Pancreas (tissue), 10 donors: Measurements from ENCODE around the gene GFRAL. TPM values are rescaled to one million over a fixed set of nuclear protein-coding genes. Genes with fewer than 3 reads are reported as not detected.

Experiments used
- ATAC-seq, 4 donors: fragments of 200-7000 bp; cut with Tn5 transposase; one replicate each; pipeline versions ENCODE4 v1.8.0 to v1.9.1; 2020; ENCODE audit warnings: mild to moderate bottlenecking in 4 of 4, moderate library complexity in 4 of 4
- DNase-seq, 6 donors: peaks; one replicate each; pipeline ENCODE4 v3.0.0-alpha.2; 2020
- FAIRE-seq: peaks from 2 replicates; lab custom pipeline; 2012; peaks lifted over from hg19 to GRCh38; lab: Jason Lieb, UNC
- H3K27ac ChIP-seq, 4 donors: fragments of 200-600 bp; sonication (generic); 1 replicate in 3 of 4; 2 replicates in 1 of 4; pipeline versions ENCODE4 v1.5.0 to v1.8.0; 2020
- H3K27me3 ChIP-seq, 4 donors: fragments of 200-600 bp; one replicate each; pipeline ENCODE4 v1.8.0; 2021
- H3K36me3 ChIP-seq, 3 donors: fragments of 200-600 bp; sonication (generic) in 1 of 3; one replicate each; pipeline versions ENCODE4 v1.5.0 to v1.8.0; 2020 to 2021
- H3K4me1 ChIP-seq, 3 donors: fragments of 200-600 bp; one replicate each; pipeline ENCODE4 v1.8.0; 2021
- H3K4me3 ChIP-seq, 4 donors: fragments of 200-600 bp; sonication (generic) in 2 of 4; one replicate each; pipeline versions ENCODE4 v1.5.0 to v1.8.0; 2020 to 2021
- H3K9me3 ChIP-seq, 4 donors: fragments of 200-600 bp; one replicate each; pipeline ENCODE4 v1.8.0; 2021
- WGBS, 2 donors: extraction: QIAGEN DNeasy Blood & Tissue Kit; methylation state at CpG; one replicate each; pipeline ENCODE4 v1.1.7; 2013; 5-methylcytosine and 5-hydroxymethylcytosine counted together
- intact Hi-C, 3 donors: fragments of 100-400 bp; cut with DNase I; formaldehyde crosslinking; loops; one replicate each; pipeline versions ENCODE4 v1.11.1 to v1.14.2; 2022
- polyA plus RNA-seq, 2 donors: library from polyadenylated mRNA; stranded (reverse); fragments of 200-250 nt; gene quantifications; one replicate each; pipeline ENCODE4 v1.2.3, GENCODE V29; 2013
- total RNA-seq, 6 donors: library from RNA; stranded (reverse); fragmentation: NEBNext Ultra II Directional in 4 of 6; extraction: Animal tissue kit (Norgen Biotek cat#: 25700) in 4 of 6; gene quantifications; one replicate each; pipeline versions ENCODE4 v1.2.1 to v1.2.4, GENCODE V29; 2021 to 2023
- TF ChIP-seq, protein P1 (sequence below), 4 donors: fragments of 200-600 bp; sonication (generic) in 3 of 4; IDR thresholded peaks; one replicate each; pipeline versions ENCODE4 v1.5.0 to v1.8.0; 2021; ENCODE audit warnings: antibody characterized with exemption in 4 of 4
- donor health status: healthy with polysubstance abuse.
- donor health status: DM: no; HTN: no; CAD: no; lungs with moderate emphysema.
- donor health status: DM: no; HTN: no; CAD: no.
- donor health status: control.
- donor health status: control.
- donor health status: Bipolar disorder and iron deficiency.
- donor health status: DM: yes; HTN: yes; CAD: no.
- donor health status: DM: no; HTN: no; CAD: no.
- donor health status: DM: no; HTN: no; CAD: no.
- donor health status: DM: yes; HTN: yes; CAD: no.

GFRAL gene
- total and polyA plus RNA-seq, 8 donors = not detected

DNA sequence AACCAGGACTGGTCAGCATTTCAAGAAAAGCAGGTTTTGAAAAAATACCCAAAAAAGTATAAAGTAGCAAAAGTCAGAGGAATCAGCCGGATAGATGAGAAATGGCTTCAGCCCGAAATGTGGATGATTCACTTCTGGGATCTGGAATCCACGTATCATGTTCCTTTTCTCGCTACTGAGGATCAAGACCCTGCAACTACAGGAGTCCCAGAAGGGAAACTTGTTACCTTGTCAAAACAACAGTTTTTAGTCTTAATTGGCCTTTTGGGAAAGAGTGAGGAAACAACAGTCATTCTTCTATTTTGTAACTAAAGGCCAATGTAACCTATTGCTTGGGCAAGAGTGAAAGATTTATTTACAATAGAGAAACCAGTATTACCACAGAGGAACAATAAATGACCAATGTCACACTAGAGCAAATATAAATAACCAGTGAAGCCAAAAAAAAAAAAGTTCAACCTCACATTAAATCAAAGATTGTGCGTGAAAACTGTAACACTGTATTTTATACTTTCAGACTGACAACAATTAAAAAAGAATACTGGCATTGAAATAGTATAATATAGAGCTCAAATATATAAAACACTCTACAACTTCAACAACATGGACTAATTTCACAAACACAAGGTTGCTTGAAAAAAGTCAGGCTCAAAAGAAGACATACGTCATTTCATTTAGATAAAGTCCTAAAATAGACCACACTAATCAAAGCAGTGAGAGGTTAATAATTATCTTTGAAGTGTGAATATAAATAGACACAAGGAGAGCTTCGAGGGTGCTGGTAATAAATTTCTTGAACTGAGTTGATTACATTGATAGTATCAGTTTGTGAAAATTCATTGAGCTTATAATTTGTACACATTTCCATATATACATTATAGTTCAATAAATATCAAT is 116.2 kb downstream of the GFRAL start:
- WGBS, 2 donors = 39 to 45% methylated on average over 7 of the region's 7 CpGs
- no peak for DNase-seq
- H3K27ac ChIP-seq = no peak overlapping the region
- TF ChIP-seq, protein P1, sequence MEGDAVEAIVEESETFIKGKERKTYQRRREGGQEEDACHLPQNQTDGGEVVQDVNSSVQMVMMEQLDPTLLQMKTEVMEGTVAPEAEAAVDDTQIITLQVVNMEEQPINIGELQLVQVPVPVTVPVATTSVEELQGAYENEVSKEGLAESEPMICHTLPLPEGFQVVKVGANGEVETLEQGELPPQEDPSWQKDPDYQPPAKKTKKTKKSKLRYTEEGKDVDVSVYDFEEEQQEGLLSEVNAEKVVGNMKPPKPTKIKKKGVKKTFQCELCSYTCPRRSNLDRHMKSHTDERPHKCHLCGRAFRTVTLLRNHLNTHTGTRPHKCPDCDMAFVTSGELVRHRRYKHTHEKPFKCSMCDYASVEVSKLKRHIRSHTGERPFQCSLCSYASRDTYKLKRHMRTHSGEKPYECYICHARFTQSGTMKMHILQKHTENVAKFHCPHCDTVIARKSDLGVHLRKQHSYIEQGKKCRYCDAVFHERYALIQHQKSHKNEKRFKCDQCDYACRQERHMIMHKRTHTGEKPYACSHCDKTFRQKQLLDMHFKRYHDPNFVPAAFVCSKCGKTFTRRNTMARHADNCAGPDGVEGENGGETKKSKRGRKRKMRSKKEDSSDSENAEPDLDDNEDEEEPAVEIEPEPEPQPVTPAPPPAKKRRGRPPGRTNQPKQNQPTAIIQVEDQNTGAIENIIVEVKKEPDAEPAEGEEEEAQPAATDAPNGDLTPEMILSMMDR (IDR thresholded peaks at IDR 0.05) = no peak
- no peaks in the 10 kb centered on the region for H3K36me3 ChIP-seq
- H3K27me3 ChIP-seq = no peaks in the 10 kb centered on the region
- H3K4me3 ChIP-seq = no peak overlapping the region
- ATAC-seq = peak; percentile 71 to 82 (median 80)
- intact Hi-C loops = loop anchor here in 1 of 3 donors (10.0 kb wide), 2 partner anchors 441 to 511 kb away; no protein-coding TSS in a partner anchor
- no peaks in the 10 kb centered on the region for H3K9me3 ChIP-seq
- H3K4me1 ChIP-seq = peaks cover 0 to 24% (median 20%) of the 10 kb centered on the region in 3 donors
- peak; percentile 9 for FAIRE-seq

DNA sequence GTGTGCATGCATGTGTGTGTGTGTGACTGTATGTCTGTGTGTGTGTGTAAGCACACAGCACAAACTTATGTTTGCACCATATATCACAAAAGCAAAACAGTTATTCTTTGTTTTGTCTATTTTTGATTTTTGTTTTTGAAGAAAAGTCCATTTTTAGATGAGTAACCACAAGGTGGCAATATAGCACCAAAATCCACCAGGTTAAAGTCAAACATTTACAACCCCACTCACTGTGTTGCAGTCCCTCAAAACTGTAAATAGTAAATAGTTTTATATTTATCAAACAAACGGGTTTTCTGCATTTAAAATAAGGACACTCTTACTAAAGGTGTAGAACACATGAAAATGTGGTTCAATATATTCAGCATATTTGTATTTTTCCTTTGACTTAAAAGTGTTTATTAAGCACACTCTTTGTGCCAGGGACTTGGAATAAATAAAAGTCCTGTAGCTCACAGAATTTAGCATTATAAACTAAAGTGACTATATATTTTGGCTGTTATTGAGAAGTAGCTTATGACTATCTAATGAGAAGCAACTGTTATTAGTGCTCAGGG is 118.5 kb downstream of the GFRAL start:
- Histone ChIP-seq H3K36me3 (no peaks in the 10 kb centered on the region), H3K4me3 (no peak overlapping the region), H3K27me3 (no peaks in the 10 kb centered on the region), H3K27ac (no peak overlapping the region), H3K4me1 (peaks cover 0 to 24% (median 20%) of the 10 kb centered on the region in 3 donors), H3K9me3 (no peaks in the 10 kb centered on the region)
- TF ChIP-seq, protein P1 (IDR thresholded peaks at IDR 0.05) = peak in 2 of 4 donors; percentile 23 to 44
- WGBS, 2 donors = 0% methylated on average over 1 of the region's 1 CpG
- intact Hi-C loops = loop anchor here in 1 of 3 donors (10.0 kb wide), 2 partner anchors 439 to 509 kb away; no protein-coding TSS in a partner anchor
- FAIRE-seq (peak; percentile 78), DNase-seq (no peak), ATAC-seq (peak in 3 of 4 donors; percentile 44 to 70 (median 46))

DNA sequence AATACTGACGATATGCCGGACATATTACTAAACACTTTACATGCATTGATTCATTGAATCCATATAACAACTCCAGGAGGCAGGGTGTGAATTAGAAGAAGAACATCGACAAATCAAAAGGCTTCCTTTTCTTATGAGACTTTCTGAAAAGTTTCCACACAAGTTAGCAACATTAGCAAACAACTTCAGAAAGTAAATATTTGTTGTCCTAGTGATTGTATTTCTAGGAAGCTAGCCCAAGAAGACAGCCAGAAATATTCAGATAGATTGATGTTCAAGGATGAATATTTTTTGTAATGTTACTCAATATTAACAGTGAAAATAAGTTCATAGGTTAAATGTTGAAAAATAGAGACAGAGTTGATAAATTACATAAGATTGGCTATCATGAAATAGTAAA is 120.6 kb downstream of the GFRAL start:
- intact Hi-C loops = loop anchor here in 1 of 3 donors (10.0 kb wide), 2 partner anchors 437 to 507 kb away; no protein-coding TSS in a partner anchor
- FAIRE-seq (no peak), DNase-seq (no peak), ATAC-seq (no peak)
- Histone ChIP-seq H3K27me3 (no peaks in the 10 kb centered on the region), H3K4me3 (no peak overlapping the region), H3K9me3 (no peaks in the 10 kb centered on the region), H3K27ac (no peak overlapping the region), H3K4me1 (peaks cover 0 to 22% (median 18%) of the 10 kb centered on the region in 3 donors), H3K36me3 (no peaks in the 10 kb centered on the region)
- WGBS, 2 donors = 27 to 31% methylated on average over 3 of the region's 3 CpGs
- TF ChIP-seq, protein P1 (IDR thresholded peaks at IDR 0.05) = no peak

DNA sequence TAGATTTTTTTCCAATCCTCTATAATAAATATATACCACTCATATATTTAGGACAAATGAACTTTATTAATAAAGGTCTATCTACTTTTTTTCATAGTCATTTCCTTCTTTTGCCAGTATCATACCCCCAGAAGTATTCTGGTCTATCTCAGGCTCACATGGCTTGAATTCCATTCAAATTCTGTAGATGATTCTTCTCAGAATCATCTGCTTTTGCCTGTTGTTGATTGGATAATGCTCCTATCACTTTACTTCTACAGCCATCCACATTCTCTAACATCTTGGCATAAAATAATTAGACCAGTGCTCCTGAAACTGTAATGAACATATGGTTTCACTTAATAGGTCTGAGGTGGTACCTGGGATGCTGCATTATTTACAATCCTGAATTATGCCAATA is 121.2 kb downstream of the GFRAL start:
- Histone ChIP-seq H3K27me3 (no peaks in the 10 kb centered on the region), H3K4me1 (peaks cover 0 to 17% (median 12%) of the 10 kb centered on the region in 3 donors), H3K4me3 (no peak overlapping the region), H3K9me3 (no peaks in the 10 kb centered on the region), H3K36me3 (no peaks in the 10 kb centered on the region), H3K27ac (no peak overlapping the region)
- intact Hi-C loops = loop anchor here in 1 of 3 donors (10.0 kb wide), 2 partner anchors 436 to 506 kb away; no protein-coding TSS in a partner anchor
- TF ChIP-seq, protein P1 (IDR thresholded peaks at IDR 0.05) = no peak
- ATAC-seq (no peak), FAIRE-seq (no peak), DNase-seq (no peak)
